ENCODE measurements around the gene WIPF1.

Gene WIPF1

GRCh38 chr2:174546519-174547506 lies 50.8 kb downstream of the WIPF1 start:
- DNase-seq: no peak
- TF ChIP-seq, protein P1, sequence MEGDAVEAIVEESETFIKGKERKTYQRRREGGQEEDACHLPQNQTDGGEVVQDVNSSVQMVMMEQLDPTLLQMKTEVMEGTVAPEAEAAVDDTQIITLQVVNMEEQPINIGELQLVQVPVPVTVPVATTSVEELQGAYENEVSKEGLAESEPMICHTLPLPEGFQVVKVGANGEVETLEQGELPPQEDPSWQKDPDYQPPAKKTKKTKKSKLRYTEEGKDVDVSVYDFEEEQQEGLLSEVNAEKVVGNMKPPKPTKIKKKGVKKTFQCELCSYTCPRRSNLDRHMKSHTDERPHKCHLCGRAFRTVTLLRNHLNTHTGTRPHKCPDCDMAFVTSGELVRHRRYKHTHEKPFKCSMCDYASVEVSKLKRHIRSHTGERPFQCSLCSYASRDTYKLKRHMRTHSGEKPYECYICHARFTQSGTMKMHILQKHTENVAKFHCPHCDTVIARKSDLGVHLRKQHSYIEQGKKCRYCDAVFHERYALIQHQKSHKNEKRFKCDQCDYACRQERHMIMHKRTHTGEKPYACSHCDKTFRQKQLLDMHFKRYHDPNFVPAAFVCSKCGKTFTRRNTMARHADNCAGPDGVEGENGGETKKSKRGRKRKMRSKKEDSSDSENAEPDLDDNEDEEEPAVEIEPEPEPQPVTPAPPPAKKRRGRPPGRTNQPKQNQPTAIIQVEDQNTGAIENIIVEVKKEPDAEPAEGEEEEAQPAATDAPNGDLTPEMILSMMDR (IDR thresholded peaks at IDR 0.05): peak; percentile 18
- peaks cover 12% of the 10 kb centered on the region for H3K4me1 Mint-ChIP-seq
- H3K36me3 Mint-ChIP-seq (ENCODE audit: low read depth): no peaks in the 10 kb centered on the region
- no peak overlapping the region for H3K4me3 Mint-ChIP-seq
- peaks cover 8% of the 10 kb centered on the region for H3K9me3 Mint-ChIP-seq
- peaks cover 15% of the 10 kb centered on the region for H3K27me3 Mint-ChIP-seq (ENCODE audit: low read depth, poor library complexity)
- no peak overlapping the region for H3K27ac Mint-ChIP-seq

- no peak overlapping the region for H3K4me3 Mint-ChIP-seq
- peaks cover 15% of the 10 kb centered on the region for H3K27me3 Mint-ChIP-seq (ENCODE audit: low read depth, poor library complexity)
These were observed 52.4 kb downstream of the WIPF1 start for GRCh38 chr2:174545240-174545639.

GRCh38 chr2:174544802-174545201 lies 52.8 kb downstream of the WIPF1 start:
- peaks cover 12% of the 10 kb centered on the region for H3K4me1 Mint-ChIP-seq
- H3K36me3 Mint-ChIP-seq (ENCODE audit: low read depth): no peaks in the 10 kb centered on the region
- H3K27ac Mint-ChIP-seq: no peak overlapping the region
- no peak overlapping the region for H3K4me3 Mint-ChIP-seq
- peaks cover 8% of the 10 kb centered on the region for H3K9me3 Mint-ChIP-seq
- H3K27me3 Mint-ChIP-seq (ENCODE audit: low read depth, poor library complexity): peaks cover 13% of the 10 kb centered on the region
- DNase-seq: no peak
- TF ChIP-seq, protein P1 (IDR thresholded peaks at IDR 0.05): no peak

More at GRCh38 chr2:174545240-174545639, 52.4 kb downstream of the WIPF1 start:
- Mint-ChIP-seq H3K36me3 (ENCODE audit: low read depth) (no peaks in the 10 kb centered on the region), H3K9me3 (peaks cover 8% of the 10 kb centered on the region), H3K27ac (no peak overlapping the region), H3K4me1 (peaks cover 12% of the 10 kb centered on the region)
- no peak for DNase-seq
- TF ChIP-seq, protein P1 (IDR thresholded peaks at IDR 0.05): no peak

DNA sequence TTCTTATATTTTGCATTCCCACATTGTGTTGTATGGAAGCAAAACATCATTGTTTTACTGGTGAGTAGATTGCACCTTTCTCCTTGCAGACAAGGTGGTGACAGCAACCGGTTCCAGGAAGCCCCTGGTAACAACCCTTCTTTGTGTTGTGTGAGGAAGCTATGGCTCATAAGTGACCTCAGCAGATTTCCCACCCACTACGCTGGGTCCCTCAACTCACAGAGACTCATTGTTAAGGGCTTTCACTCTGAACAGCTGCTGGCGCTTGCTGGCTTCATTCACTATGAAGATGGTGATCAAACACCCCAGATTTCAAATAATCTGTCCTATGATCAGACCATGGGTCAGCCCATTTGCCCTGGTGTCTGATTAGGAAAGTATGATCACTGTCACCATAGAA lies 53.4 kb downstream of the WIPF1 start:
- TF ChIP-seq, protein P1 (IDR thresholded peaks at IDR 0.05): no peak

DNA sequence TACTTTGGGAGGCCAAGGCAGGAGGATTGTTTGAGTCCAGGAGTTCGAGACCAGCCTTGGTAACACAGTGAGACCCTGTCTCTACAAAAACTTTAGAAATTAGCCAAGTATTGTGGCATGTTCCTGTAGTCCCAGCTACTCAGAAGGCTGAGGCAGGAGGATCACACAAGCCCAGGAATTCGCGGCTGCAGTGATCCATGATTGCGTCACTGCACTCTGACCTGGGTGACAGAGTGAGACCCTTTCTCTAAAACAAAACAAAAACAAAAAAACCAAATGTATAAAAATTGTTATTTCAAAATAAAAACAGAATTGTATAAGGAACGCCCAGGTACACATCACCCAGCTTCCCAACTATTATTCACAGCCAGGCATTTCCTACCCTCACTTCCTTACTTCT lies 56.7 kb downstream of the WIPF1 start:
- TF ChIP-seq, protein P1 (IDR thresholded peaks at IDR 0.05): no peak
- no peak for DNase-seq
- Mint-ChIP-seq H3K27ac (no peak overlapping the region), H3K27me3 (ENCODE audit: low read depth, poor library complexity) (peaks cover 8% of the 10 kb centered on the region), H3K4me1 (peaks cover 6% of the 10 kb centered on the region), H3K4me3 (no peak overlapping the region), H3K9me3 (no peaks in the 10 kb centered on the region), H3K36me3 (ENCODE audit: low read depth) (no peaks in the 10 kb centered on the region)

More for the DNA sequence above, 53.4 kb downstream of the WIPF1 start:
- peaks cover 12% of the 10 kb centered on the region for H3K4me1 Mint-ChIP-seq
- no peaks in the 10 kb centered on the region for H3K36me3 Mint-ChIP-seq (ENCODE audit: low read depth)
- no peak for DNase-seq
- H3K27me3 Mint-ChIP-seq (ENCODE audit: low read depth, poor library complexity): peaks cover 12% of the 10 kb centered on the region
- H3K4me3 Mint-ChIP-seq: no peak overlapping the region
- peaks cover 8% of the 10 kb centered on the region for H3K9me3 Mint-ChIP-seq
- no peak overlapping the region for H3K27ac Mint-ChIP-seq
